ENCODE data around the gene ZDHHC3.

The ZDHHC3 gene

DNA sequence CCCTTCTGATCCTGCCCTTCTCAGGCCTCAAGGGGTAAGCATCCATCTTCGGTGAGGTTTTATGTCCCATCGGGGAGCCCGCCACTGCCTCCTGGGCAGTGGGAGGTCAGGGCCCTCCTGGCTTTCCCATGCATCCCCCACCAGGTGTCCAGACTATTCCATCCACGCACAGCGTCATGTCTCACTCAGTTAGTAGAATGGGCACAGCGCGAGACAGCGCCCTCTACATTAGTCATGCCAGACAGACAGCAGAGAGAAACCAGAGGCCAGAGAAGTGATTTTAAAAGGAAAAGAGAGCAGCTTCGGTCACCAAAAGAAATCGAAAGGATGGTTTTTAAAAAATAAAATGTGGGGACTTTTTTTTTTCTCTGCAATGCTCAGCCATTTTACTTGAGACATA, 49.8 kb downstream of the ZDHHC3 start:
- DNase-seq, result no peak

GRCh38 chr3:44924457-44925084, 51.4 kb downstream of the ZDHHC3 start:
- DNase-seq, result no peak

- DNase-seq, result no peak
These were observed 52.1 kb downstream of the ZDHHC3 start for GRCh38 chr3:44923632-44924456.

GRCh38 chr3:44920081-44920480, 55.9 kb downstream of the ZDHHC3 start:
- DNase-seq, result no peak

DNA sequence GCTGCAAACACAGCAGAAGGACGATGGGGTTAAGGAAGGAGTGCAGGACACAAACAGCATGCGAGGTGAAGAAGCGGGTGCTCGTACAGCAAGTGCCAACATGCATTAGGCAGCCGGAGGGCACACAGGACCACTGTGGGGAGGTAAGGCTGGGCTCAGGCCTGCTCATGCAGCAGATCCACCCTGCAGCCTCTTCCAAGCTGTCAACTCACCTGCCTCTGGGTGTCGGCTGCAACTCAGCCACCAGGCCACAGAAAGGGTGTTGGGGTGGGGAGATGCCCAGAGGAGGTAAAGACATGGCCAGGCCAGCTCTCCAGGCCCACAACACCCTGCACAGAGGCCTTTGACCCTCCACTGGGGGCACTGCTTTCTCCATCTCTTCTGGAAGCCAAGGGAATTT, 57.4 kb downstream of the ZDHHC3 start:
- DNase-seq, result no peak

- DNase-seq, result no peak
These were observed 57.9 kb downstream of the ZDHHC3 start for GRCh38 chr3:44918087-44918486.

DNA sequence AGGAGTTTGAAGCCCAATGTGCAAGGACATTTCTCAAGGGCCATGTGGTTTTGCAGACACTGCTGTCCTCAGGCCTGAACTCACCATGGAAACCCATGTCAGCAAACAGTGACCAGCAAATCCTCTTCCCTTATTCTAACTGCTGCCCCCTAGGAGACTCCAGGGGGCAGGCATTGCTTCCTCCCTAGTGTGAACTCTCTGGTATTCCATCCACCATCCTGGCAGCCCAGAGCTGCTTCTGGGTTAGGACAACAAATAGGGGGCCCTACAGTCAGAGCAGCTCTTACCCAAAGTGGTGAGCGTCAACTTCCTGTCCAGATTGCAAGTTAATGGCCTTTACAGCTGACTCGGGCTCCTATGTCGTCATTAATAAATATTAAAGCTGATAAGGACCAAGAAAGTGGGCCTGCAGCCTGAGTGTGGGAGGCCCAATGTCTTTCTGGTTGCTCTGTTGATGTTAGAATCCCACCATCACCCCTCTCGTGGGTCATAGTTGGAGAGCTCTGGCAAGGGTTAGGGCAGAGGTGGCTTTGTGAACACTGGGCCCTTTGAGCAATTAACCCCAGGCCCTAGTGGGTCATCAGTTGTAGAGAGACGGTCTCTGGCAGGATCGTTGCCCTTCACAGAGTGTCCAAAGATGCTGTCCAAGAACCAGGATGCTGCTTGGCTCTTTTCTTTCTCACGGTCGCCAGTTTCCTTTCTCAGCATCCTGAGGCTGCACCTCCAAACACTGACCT, 60.1 kb downstream of the ZDHHC3 start:
- DNase-seq, result no peak

DNA sequence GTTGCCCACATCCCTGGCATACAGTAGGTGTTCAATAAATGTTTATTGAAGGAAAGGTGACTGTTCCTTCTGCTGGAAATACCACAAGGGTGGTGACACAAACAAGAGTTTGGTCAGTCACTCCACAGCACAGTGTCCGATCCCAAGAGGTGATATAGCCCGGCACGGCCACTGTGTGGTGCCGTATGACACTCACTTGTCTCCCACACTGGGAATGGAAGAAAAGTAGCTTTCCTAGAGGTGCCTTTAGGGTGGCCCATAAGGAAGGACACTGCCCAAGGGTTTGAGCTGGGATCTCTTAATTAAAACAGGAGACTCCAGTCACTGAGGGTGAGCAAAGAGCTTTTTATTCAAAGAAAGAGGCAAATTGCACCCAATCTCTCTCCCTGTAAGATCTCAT, 61.0 kb downstream of the ZDHHC3 start:
- DNase-seq, result peak; percentile 10

DNA sequence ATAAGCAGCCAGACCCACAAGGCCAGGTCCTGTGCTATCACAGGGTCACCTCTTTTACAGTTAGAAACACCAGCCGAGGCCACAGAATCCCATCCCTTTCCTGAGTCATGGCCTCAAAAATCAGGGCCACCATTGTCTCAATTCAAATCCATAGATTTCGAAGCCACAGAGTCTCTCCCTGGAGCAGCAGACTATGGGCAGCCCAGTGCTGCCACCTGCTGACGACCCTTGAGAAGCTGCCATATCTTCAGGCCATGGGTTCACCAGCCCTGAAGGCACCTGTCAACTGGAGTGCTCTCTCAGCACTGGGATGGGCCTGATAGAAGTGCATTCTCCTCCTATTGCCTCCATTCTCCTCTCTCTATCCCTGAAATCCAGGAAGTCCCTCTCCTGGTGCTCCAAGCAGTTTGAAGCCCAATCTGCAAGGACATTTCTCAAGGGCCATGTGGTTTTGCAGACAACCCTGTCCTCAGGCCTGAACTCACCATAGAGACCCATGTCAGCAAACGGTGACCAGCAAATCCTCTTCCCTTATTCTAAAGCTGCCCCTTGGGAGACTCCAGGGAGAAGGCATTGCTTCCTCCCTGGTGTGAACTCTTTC, 62.0 kb downstream of the ZDHHC3 start:
- DNase-seq, result peak; percentile 72

DNA sequence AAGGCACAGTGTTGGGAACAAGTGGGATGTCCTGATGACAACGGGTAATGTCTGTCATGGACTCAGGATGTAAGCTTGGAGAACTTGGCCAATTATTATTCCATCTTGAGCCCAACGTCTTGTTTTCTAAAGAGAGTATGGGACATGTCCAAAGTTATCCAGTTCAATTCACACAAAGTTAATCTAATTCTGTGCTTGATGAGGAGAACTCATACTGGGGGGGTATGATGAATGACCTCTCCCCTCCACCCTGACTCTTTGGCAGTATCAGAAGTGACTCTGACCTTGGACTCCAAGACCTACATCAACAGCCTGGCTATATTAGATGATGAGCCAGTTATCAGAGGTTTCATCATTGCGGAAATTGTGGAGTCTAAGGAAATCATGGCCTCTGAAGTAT, 65.3 kb downstream of the ZDHHC3 start:
- no peak for DNase-seq

DNA sequence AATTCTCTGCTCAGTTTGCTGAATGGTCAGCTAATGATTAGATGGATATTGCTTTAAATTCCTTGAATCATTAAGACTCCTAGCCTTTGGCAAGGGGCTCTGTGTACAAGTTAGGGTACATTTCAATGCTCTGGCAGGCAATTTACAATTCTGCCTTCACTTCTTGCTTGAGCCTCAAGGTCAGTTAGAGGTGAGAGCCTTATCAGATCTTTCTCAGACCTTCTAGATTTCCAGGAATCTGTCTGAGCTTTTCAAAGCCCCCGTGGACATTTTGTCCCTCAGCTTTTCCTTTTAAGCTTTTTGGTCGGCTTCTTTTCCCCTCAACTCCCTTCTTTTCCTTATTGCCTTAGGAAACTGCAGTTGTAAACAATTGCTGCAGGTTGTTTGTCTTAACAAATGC, 66.9 kb downstream of the ZDHHC3 start:
- DNase-seq, result no peak

DNA sequence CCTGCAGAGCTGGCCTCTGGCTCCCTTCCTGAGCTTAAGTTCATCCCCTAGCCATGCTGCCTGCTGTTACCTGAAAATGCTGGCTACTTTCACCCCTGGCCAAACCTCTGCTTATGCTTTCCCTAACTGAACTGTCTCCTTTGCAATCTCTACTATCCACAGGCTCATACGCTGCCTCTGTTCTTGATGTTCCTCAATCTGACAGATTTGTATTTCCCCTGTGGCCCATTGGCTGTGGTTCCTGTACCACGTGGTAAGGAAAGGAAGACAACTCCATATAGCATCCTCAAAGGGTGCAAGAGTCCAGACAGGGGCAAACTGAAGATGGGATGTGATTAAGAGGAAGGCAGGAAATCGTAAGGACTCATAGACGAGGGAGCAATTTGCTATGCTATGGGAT, 68.4 kb downstream of the ZDHHC3 start:
- no peak for DNase-seq

DNA sequence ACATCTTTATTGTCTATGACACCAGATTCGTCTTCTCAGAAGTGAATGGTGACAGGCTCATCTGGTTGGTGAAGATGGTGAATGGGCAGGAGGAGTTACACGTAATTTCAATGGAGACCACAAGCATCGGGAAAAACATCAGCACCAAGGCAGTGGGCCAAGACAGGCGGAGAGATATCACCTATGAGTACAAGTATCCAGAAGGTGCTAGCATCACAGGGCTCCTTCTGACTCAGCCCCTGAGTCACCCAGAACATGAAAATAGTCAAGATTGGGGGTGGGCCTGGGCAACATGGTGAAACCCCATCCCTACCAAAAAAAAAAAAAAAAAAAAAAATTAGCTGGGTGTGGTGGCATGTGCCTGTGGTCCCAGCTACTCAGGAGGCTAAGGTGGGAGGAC, 69.0 kb downstream of the ZDHHC3 start:
- no peak for DNase-seq

- DNase-seq, result no peak
These were observed 70.4 kb downstream of the ZDHHC3 start for GRCh38 chr3:44905446-44906157.

DNA sequence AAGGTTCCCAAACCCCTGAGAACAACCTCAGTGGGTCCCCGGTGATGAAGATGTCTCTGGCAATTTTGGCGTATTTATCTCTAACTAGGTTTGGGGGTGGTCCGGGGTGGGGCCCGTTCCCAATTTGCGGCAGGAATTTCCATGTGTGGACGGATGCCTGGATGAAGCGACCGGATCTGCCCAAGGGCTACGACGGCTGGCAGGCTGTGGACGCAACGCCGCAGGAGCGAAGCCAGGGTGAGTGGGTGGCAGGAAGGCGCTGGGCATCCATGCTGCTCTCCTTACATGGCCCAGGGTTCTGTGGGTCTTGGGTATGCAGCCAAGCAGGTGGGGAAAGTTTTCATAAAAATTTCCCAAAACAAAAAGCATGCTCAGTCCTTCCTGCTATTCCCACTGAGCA, 72.2 kb downstream of the ZDHHC3 start:
- DNase-seq, result no peak

- DNase-seq, result no peak
These were observed 72.7 kb downstream of the ZDHHC3 start for GRCh38 chr3:44903314-44903713.

DNA sequence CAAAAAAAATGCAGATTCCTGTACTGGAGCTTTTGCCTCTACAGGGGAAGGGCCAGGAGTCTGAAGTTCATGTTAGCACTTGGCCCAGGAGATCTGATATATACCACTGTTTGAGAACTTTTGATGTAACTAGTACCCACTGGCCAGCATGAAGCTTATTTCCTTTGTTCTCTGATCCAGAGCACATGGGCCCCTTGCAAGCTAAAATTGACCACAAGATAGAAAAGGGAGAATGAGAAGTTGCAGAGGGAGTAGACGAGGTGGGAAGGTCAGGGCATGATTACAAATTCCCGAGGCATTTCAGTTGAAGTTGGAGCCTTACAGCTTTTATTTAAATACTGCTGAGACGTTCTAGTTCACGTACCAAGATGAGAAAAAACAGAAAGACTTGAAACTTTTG, 73.3 kb downstream of the ZDHHC3 start:
- no peak for DNase-seq

DNA sequence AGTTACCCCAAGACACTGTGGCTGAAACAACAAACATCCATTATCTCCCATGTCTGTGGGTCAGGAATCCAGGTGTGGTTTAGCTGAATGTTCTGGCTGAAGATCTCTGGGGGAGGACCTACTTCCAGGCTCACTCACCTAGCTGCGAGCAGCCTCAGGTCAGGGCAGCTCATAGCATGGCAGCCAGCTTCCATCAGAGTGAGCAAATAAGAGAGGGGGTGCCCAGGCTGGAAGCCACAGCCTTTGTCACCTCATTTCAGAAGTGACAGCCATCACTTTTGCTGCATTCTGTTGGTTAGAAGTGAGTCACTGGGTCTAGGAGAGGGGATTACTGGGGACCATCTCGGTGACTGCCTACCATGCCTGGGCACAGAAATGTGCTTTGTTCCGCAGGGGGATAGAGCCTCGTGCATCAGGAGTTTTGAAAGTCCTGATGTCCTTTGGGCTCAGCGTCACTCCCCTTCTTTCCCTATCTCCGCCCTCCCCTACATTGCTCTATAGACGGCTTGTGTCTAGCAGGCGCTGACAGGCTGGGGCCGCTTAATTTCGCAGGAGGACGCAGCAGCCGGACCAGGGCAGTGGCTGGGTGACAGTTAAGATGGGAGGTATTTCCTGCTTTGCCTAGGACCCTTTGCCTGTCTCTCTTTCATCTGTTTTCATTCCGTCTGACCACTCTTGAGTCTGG, 76.1 kb downstream of the ZDHHC3 start:
- DNase-seq, result no peak

DNA sequence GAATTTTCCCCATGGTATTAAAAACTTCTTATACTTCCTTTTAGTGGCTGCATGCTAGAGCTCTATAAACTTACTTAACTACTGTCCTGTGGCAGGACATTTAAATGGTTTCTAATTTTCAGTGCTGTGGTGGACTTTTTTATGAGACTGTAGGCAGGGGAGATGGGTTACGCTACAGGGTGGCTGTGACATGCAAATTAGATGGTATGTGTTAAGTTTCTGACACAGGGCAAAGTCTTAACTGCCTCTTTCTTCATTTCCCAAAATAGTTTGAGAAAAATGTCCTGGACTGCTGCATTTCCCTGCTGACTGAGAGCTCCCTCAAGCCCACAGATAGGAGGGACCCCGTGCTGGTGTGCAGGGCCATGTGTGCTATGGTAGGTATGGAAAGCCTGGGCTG, 79.5 kb downstream of the ZDHHC3 start:
- no peak for DNase-seq

DNA sequence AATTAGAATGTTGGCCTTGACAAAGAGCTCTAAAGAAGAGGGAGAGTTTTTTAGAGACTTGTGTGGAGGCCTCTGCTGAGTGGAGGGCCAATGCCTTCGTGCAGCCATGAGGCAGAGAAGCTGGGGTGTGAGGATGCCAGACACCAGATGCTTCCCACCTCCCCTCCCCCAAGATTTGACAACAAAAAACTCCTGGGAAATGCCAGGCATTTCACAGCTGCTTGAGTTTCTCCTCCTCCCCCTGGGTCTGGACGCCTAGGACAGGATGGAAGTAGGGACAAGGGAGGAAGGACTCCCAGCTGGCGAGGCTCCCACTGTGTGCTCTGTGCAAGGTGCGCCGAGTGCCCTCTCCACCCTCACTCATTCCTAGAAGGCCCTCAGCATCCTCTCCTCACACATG, 81.5 kb downstream of the ZDHHC3 start:
- DNase-seq, result no peak

- DNase-seq, result no peak
These were observed 82.9 kb downstream of the ZDHHC3 start for GRCh38 chr3:44893097-44893496.

DNA sequence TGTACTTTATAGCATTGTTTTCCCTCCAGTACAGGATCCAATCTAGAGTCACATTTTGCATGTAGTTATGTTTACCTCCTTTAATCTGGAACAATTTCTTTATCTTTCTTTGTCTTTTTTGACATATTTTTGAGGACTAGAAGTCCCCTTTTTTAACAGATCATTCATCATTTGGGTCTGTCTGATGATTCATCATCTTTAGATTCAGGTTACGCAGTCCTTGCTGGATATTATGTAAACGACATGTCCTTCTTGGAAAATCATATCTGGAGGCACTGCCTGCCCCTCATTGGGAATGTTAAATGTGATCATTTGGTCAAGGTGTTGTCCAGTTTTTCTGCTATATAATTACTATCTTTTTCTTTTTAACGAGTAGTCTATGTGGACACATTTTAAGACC, 83.3 kb downstream of the ZDHHC3 start:
- DNase-seq, result no peak

Data from suppressor macrophage treated with lipopolysaccharide for 4 hours (primary cell).